Endothelial cell of umbilical vein (primary cell): ENCODE measurements around the gene FZD1. TPM values are rescaled to one million over a fixed set of nuclear protein-coding genes. Genes with fewer than 3 reads are reported as not detected.
"Not testable (repeated sequence)": the region's sequence is repeated elsewhere in the genome, so short reads cannot be mapped to it uniquely, and the experiment has no call there.

Experiments
- BruUV-seq: library from RNA; stranded (reverse); fragments of 400-500 nt; replicated peaks from 2 replicates; lab custom pipeline; 2021; lab: Mats Ljungman, UMichigan
- CTCF ChIA-PET: fragments of 300-600, 350-600 bp; sonication (Branson Sonifier 250); formaldehyde crosslinking; loops from one replicate; lab custom pipeline; 2021; ENCODE audit warnings: antibody characterized with exemption, inconsistent platforms; lab: Charles Lee
- POLR2A ChIA-PET: fragments of 300-600, 350-600 bp; sonication (Branson Sonifier 250); formaldehyde crosslinking; loops from one replicate; lab custom pipeline; 2021; ENCODE audit warnings: antibody characterized with exemption, inconsistent platforms; lab: Charles Lee
- DNase-seq: peaks from one replicate; pipeline ENCODE4 v3.0.0-alpha.2; 2011; ENCODE audit warnings: low read depth, low spot score
- FAIRE-seq: peaks from 2 replicates; lab custom pipeline; 2011; peaks lifted over from hg19 to GRCh38; lab: Jason Lieb, UNC
- H2AFZ ChIP-seq: 2 replicates; pipeline ENCODE4 v1.6.0; 2012; ENCODE audit warnings: low read depth, low read length, control low read depth, inconsistent platforms
- H3K27ac ChIP-seq: 2 replicates; pipeline ENCODE4 v1.5.1; 2011; ENCODE audit warnings: low read depth, mild to moderate bottlenecking, control low read depth, low read length, moderate library complexity; ENCODE audit not compliant: insufficient read depth
- H3K27me3 ChIP-seq, 2 experiments: 2 replicates each; pipeline versions ENCODE4 v1.6.0 to v1.6.1; 2011; ENCODE audit warnings: low read length in 2 of 2, mixed read lengths in 1 of 2; ENCODE audit not compliant: control insufficient read depth in 2 of 2, insufficient read depth in 2 of 2
- H3K36me3 ChIP-seq, 2 experiments: 2 replicates in 1 of 2; 3 replicates in 1 of 2; pipeline ENCODE4 v1.5.1; 2011; ENCODE audit warnings: low read length in 2 of 2, mild to moderate bottlenecking in 1 of 2, moderate library complexity in 1 of 2; ENCODE audit not compliant: control insufficient read depth in 2 of 2, insufficient read depth in 2 of 2; ENCODE audit errors: extremely low read depth in 1 of 2
- H3K4me1 ChIP-seq: 3 replicates; pipeline ENCODE4 v1.5.1; 2011; ENCODE audit warnings: mild to moderate bottlenecking, low read length; ENCODE audit not compliant: control insufficient read depth, insufficient read depth; ENCODE audit errors: extremely low read depth
- H3K4me2 ChIP-seq: 2 replicates; pipeline ENCODE4 v1.6.1; 2011; ENCODE audit warnings: low read length, control low read depth, mixed read lengths; ENCODE audit not compliant: insufficient read depth
- H3K4me3 ChIP-seq, 3 experiments: fragments of 200-600 bp in 1 of 3; sonication (generic), shearing (Covaris generic) in 1 of 3; replicated peaks in 1 of 3; 2 replicates each; pipeline ENCODE4 v1.5.1; 2011 to 2016; ENCODE audit warnings: control low read depth in 3 of 3, low read length in 3 of 3, mild to moderate bottlenecking in 2 of 3, inconsistent platforms in 1 of 3, low read depth in 1 of 3, moderate library complexity in 1 of 3; ENCODE audit not compliant: insufficient read depth in 1 of 3
- H3K79me2 ChIP-seq: 2 replicates; pipeline ENCODE4 v1.6.0; 2012; ENCODE audit warnings: low read length, inconsistent platforms; ENCODE audit not compliant: control insufficient read depth, insufficient read depth
- H3K9ac ChIP-seq: replicated peaks from 2 replicates; pipeline ENCODE3; 2011; ENCODE audit warnings: low read length, control low read depth; ENCODE audit not compliant: insufficient read depth; ENCODE audit errors: extremely low read depth
- H3K9me1 ChIP-seq: replicated peaks from 3 replicates; pipeline ENCODE4 v1.6.0; 2011; ENCODE audit warnings: mild to moderate bottlenecking, low read length; ENCODE audit not compliant: control insufficient read depth, insufficient read depth; ENCODE audit errors: extremely low read depth
- H3K9me3 ChIP-seq: replicated peaks from 2 replicates; pipeline ENCODE4 v1.5.1; 2012; ENCODE audit warnings: low read length, inconsistent platforms; ENCODE audit not compliant: control insufficient read depth, insufficient read depth
- H4K20me1 ChIP-seq: replicated peaks from 2 replicates; pipeline ENCODE3; 2011; ENCODE audit warnings: mild to moderate bottlenecking, low read length; ENCODE audit not compliant: control insufficient read depth, insufficient read depth; ENCODE audit errors: extremely low read depth
- EZH2 ChIP-seq: IDR thresholded peaks from 2 replicates; pipeline ENCODE4 v1.6.1; 2012; ENCODE audit warnings: borderline replicate concordance, low read depth, mild to moderate bottlenecking, moderate library complexity, low read length, inconsistent platforms; ENCODE audit not compliant: severe bottlenecking
- FOS ChIP-seq: IDR thresholded peaks from 2 replicates; pipeline ENCODE4 v1.6.1; 2011; ENCODE audit warnings: mild to moderate bottlenecking, low read length, moderate library complexity, borderline replicate concordance; ENCODE audit not compliant: insufficient read depth
- GATA2 ChIP-seq: IDR thresholded peaks from 2 replicates; pipeline ENCODE4 v1.7.0; 2011; ENCODE audit warnings: low read depth, mild to moderate bottlenecking, moderate library complexity, mixed read lengths, low read length; ENCODE audit not compliant: insufficient read length, insufficient read depth
- JUN ChIP-seq: IDR thresholded peaks from 2 replicates; pipeline ENCODE4 v1.6.1; 2011; ENCODE audit warnings: borderline replicate concordance, low read depth; ENCODE audit not compliant: insufficient read length, insufficient read depth
- MYC ChIP-seq: IDR thresholded peaks from one replicate; pipeline ENCODE4 v1.6.1; 2011; ENCODE audit warnings: mild to moderate bottlenecking, low read depth, low read length
- POLR2A ChIP-seq: IDR thresholded peaks from 2 replicates; pipeline ENCODE4 v1.6.1; 2012; ENCODE audit warnings: low read depth, mild to moderate bottlenecking, control low read depth, low read length
- POLR2AphosphoS5 ChIP-seq: IDR thresholded peaks from 2 replicates; pipeline ENCODE4 v1.6.1; 2012; ENCODE audit warnings: low read depth, mild to moderate bottlenecking, control low read depth, low read length, moderate library complexity; ENCODE audit not compliant: insufficient read depth
- dilution Hi-C: fragments of 300-500 bp; cut with MboI; formaldehyde crosslinking; loops from one replicate; pipeline ENCODE4 v1.15.0; 2019; ENCODE audit warnings: low sequenced_read_pairs; ENCODE audit not compliant: extremely low pct_ligation_motif_present
- intact Hi-C: fragments of 100-400 bp; cut with micrococcal nuclease; formaldehyde crosslinking; loops from one replicate; pipeline ENCODE4 v1.10.0; 2022
- polyA plus RNA-seq, 4 experiments: library from polyadenylated mRNA; depleted of rRNA in 3 of 4; stranded (reverse) in 3 of 4; unstranded in 1 of 4; fragments of >200 nt; gene quantifications; 2 replicates each; pipeline versions ENCODE4 v1.2.1 to v1.2.3, GENCODE V29; 2011 to 2012; ENCODE audit warnings: missing spikeins in 1 of 4
- total RNA-seq: library from RNA; stranded (reverse); gene quantifications from 2 replicates; pipeline ENCODE4 v1.2.3, GENCODE V29; 2021
- TF ChIP-seq, protein P1 (sequence below): IDR thresholded peaks from 2 replicates; pipeline ENCODE4 v1.6.1; 2011; ENCODE audit not compliant: insufficient read depth, insufficient read length
- TF ChIP-seq, protein P2 (sequence below), 2 donors: IDR thresholded peaks; 1 replicate in 1 of 2; 2 replicates in 1 of 2; pipeline ENCODE4 v1.5.1; 2011; ENCODE audit warnings: low read length in 2 of 2, mild to moderate bottlenecking in 2 of 2, moderate library complexity in 2 of 2, control low read depth in 1 of 2, inconsistent platforms in 1 of 2, low read depth in 1 of 2; ENCODE audit not compliant: insufficient read depth in 1 of 2; ENCODE audit errors: extremely low read depth in 1 of 2

Gene FZD1
- total and polyA plus RNA-seq, 2 donors (not counting 3 experiments of a cell fraction or from before 2014, with no cell fraction given): 2.4 to 3.4 TPM

GRCh38 chr7:91307467-91307866 is 43.2 kb downstream of the FZD1 start:
- Histone ChIP-seq H3K27ac (no peak overlapping the region), H3K27me3 (peaks cover 0 to 2% of the 10 kb centered on the region in 2 experiments), H3K4me3 (no peak overlapping the region), H2AFZ (no peak overlapping the region), H3K36me3 (no peaks in the 10 kb centered on the region), H3K4me2 (no peak overlapping the region), H3K9me1 (no peaks in the 10 kb centered on the region), H4K20me1 (no peaks in the 10 kb centered on the region), H3K9me3 (no peaks in the 10 kb centered on the region), H3K9ac (no peak overlapping the region), H3K79me2 (no peaks in the 10 kb centered on the region), H3K4me1 (no peaks in the 10 kb centered on the region)
- TF ChIP-seq, protein P1, sequence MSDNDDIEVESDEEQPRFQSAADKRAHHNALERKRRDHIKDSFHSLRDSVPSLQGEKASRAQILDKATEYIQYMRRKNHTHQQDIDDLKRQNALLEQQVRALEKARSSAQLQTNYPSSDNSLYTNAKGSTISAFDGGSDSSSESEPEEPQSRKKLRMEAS: no peak
- TF ChIP-seq POLR2A: no peak
- no peak for TF ChIP-seq POLR2AphosphoS5
- no peak for TF ChIP-seq FOS
- TF ChIP-seq, protein P2, sequence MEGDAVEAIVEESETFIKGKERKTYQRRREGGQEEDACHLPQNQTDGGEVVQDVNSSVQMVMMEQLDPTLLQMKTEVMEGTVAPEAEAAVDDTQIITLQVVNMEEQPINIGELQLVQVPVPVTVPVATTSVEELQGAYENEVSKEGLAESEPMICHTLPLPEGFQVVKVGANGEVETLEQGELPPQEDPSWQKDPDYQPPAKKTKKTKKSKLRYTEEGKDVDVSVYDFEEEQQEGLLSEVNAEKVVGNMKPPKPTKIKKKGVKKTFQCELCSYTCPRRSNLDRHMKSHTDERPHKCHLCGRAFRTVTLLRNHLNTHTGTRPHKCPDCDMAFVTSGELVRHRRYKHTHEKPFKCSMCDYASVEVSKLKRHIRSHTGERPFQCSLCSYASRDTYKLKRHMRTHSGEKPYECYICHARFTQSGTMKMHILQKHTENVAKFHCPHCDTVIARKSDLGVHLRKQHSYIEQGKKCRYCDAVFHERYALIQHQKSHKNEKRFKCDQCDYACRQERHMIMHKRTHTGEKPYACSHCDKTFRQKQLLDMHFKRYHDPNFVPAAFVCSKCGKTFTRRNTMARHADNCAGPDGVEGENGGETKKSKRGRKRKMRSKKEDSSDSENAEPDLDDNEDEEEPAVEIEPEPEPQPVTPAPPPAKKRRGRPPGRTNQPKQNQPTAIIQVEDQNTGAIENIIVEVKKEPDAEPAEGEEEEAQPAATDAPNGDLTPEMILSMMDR (IDR thresholded peaks at IDR 0.05; ENCODE audit: extremely low read depth in 1 of 2, insufficient read depth in 1 of 2, low read depth in 1 of 2, low read length in 2 of 2): no peak
- no peak for TF ChIP-seq MYC
- TF ChIP-seq GATA2: no peak
- TF ChIP-seq JUN: no peak
- no peak for TF ChIP-seq EZH2
- DNase-seq: no peak
- no peak for FAIRE-seq
- intact Hi-C loops: no loop called here
- CTCF ChIA-PET: no interaction called here
- POLR2A ChIA-PET: interaction anchor here (0.6 kb wide), 1 partner anchor 63 kb away, joined by 3 read pairs; no protein-coding TSS in a partner anchor
- dilution Hi-C loops: no loop called here
- BruUV-seq: no TSS peak

GRCh38 chr7:91308191-91308590 is 44.0 kb downstream of the FZD1 start:
- H3K4me2 ChIP-seq, H3K27me3 ChIP-seq, H3K9me1 ChIP-seq, H3K9me3 ChIP-seq, H3K36me3 ChIP-seq, H3K27ac ChIP-seq, H4K20me1 ChIP-seq, DNase-seq, H3K9ac ChIP-seq, H3K4me1 ChIP-seq, H3K4me3 ChIP-seq, H3K79me2 ChIP-seq, FAIRE-seq, dilution Hi-C loops, intact Hi-C loops, H2AFZ ChIP-seq, BruUV-seq: not testable (repeated sequence)
- ChIA-PET CTCF (interaction anchor here (1.2 to 1.5 kb wide), 2 partner anchors 20 to 39 kb away, joined by 3 to 7 read pairs; no protein-coding TSS in a partner anchor), POLR2A (interaction anchor here (0.6 kb wide), 1 partner anchor 62 kb away, joined by 3 read pairs; no protein-coding TSS in a partner anchor)
